Measurements from ENCODE around the gene TXLNB.
A peak's percentile ranks its signal among the peaks of the same experiment; 100 is the strongest.

Gene TXLNB

GRCh38 chr6:139325125-139325524 is 33.3 kb upstream of the TXLNB start (continued):
- no peak for TF ChIP-seq ZNF645 (tag by site-specific recombination; IDR thresholded peaks at IDR 0.05)
- no peak for TF ChIP-seq ZNF138 (tag by site-specific recombination; IDR thresholded peaks at IDR 0.05; ENCODE audit: borderline replicate concordance)
- TF ChIP-seq ZNF112 (tag by site-specific recombination; IDR thresholded peaks at IDR 0.05), result no peak
- no peak for TF ChIP-seq ZXDB (tag by site-specific recombination; IDR thresholded peaks at IDR 0.05)
- no peak for TF ChIP-seq ZNF426 (tag by site-specific recombination; IDR thresholded peaks at IDR 0.05)
- no peak for TF ChIP-seq ZNF692 (tag by site-specific recombination; IDR thresholded peaks at IDR 0.05)

DNA sequence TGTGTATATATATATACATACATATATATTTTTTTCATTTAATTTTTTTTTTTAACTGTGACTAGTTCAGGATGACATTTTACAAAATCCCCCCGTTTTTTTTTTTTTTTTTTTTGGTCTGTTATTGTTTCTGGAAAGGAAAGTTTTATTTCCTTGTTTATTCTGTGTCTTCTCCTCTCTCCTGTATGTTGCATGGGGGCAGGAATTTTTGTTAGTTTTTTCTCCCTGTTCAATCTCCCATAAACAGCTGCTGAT is 32.4 kb upstream of the TXLNB start:
- TF ChIP-seq, protein P1, sequence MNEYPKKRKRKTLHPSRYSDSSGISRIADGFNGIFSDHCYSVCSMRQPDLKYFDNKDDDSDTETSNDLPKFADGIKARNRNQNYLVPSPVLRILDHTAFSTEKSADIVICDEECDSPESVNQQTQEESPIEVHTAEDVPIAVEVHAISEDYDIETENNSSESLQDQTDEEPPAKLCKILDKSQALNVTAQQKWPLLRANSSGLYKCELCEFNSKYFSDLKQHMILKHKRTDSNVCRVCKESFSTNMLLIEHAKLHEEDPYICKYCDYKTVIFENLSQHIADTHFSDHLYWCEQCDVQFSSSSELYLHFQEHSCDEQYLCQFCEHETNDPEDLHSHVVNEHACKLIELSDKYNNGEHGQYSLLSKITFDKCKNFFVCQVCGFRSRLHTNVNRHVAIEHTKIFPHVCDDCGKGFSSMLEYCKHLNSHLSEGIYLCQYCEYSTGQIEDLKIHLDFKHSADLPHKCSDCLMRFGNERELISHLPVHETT (tag by site-specific recombination; IDR thresholded peaks at IDR 0.05), result no peak
- TF ChIP-seq ZNF416 (tag by site-specific recombination; IDR thresholded peaks at IDR 0.05), result no peak
- no peak for TF ChIP-seq ZNF76 (tag by site-specific recombination; IDR thresholded peaks at IDR 0.05; ENCODE audit: borderline replicate concordance, low read depth)
- TF ChIP-seq ZNF585B (tag by site-specific recombination; IDR thresholded peaks at IDR 0.05), result no peak
- no peak for TF ChIP-seq ZNF112 (tag by site-specific recombination; IDR thresholded peaks at IDR 0.05)
- TF ChIP-seq, protein P2, sequence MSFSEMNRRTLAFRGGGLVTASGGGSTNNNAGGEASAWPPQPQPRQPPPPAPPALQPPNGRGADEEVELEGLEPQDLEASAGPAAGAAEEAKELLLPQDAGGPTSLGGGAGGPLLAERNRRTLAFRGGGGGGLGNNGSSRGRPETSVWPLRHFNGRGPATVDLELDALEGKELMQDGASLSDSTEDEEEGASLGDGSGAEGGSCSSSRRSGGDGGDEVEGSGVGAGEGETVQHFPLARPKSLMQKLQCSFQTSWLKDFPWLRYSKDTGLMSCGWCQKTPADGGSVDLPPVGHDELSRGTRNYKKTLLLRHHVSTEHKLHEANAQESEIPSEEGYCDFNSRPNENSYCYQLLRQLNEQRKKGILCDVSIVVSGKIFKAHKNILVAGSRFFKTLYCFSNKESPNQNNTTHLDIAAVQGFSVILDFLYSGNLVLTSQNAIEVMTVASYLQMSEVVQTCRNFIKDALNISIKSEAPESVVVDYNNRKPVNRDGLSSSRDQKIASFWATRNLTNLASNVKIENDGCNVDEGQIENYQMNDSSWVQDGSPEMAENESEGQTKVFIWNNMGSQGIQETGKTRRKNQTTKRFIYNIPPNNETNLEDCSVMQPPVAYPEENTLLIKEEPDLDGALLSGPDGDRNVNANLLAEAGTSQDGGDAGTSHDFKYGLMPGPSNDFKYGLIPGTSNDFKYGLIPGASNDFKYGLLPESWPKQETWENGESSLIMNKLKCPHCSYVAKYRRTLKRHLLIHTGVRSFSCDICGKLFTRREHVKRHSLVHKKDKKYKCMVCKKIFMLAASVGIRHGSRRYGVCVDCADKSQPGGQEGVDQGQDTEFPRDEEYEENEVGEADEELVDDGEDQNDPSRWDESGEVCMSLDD (tag by site-specific recombination; IDR thresholded peaks at IDR 0.05), result no peak
- TF ChIP-seq ZNF624 (tag by site-specific recombination; IDR thresholded peaks at IDR 0.05), result no peak
- no peak for TF ChIP-seq ZSCAN30 (tag by site-specific recombination; IDR thresholded peaks at IDR 0.05)
- no peak for TF ChIP-seq SCRT1 (tag by site-specific recombination; IDR thresholded peaks at IDR 0.05; ENCODE audit: borderline replicate concordance)
- no peak for TF ChIP-seq TCF7L2 (IDR thresholded peaks at IDR 0.05; ENCODE audit: borderline replicate concordance, low read depth, low read length)
- Histone ChIP-seq H3K4me1 (ENCODE audit: control insufficient read depth, insufficient read depth, low read length) (no peaks in the 10 kb centered on the region), H3K36me3 (ENCODE audit: control insufficient read depth in 2 of 2, insufficient read depth in 1 of 2, low read length in 2 of 2) (no peaks in the 10 kb centered on the region), H3K9me3 (ENCODE audit: control insufficient read depth, insufficient read depth, low read depth, low read length) (no peaks in the 10 kb centered on the region), H3K27ac (ENCODE audit: extremely low read depth, low read depth, low read length) (no peak overlapping the region), H3K4me3 (ENCODE audit: low read depth, low read length) (no peak overlapping the region)
- ChIA-PET POLR2A (no interaction called here), CTCF (interaction anchor here (0.6 to 1.7 kb wide), 5 partner anchors 8 to 1425 kb away, joined by 3 to 6 read pairs (median 3); no protein-coding TSS in a partner anchor)

- no peak overlapping the region for H3K27ac ChIP-seq (ENCODE audit: extremely low read depth, low read depth, low read length)
- TF ChIP-seq SP3 (tag by site-specific recombination; IDR thresholded peaks at IDR 0.05), result 0 out of 2 replicates have a peak, but pooled peaks have one; percentile 23
- 0 out of 2 replicates have a peak, but pooled peaks have one; percentile 13 for TF ChIP-seq ZBTB48 (tag by site-specific recombination; IDR thresholded peaks at IDR 0.05)
- no peak for TF ChIP-seq ZNF792 (tag by site-specific recombination; IDR thresholded peaks at IDR 0.05)
- no peak for TF ChIP-seq ZNF341 (tag by site-specific recombination; IDR thresholded peaks at IDR 0.05; ENCODE audit: low read depth)
- 0 out of 2 replicates have a peak, but pooled peaks have one; percentile 11 for TF ChIP-seq ZNF335 (tag by site-specific recombination; conservative IDR thresholded peaks at IDR 0.05)
- TF ChIP-seq ZFP3 (tag by site-specific recombination; IDR thresholded peaks at IDR 0.05; ENCODE audit: low read depth), result no peak
- TF ChIP-seq ZNF621 (tag by site-specific recombination; IDR thresholded peaks at IDR 0.05), result no peak
- TF ChIP-seq SCRT2 (tag by site-specific recombination; IDR thresholded peaks at IDR 0.05), result peak; percentile 23; the same call in 1 of the 2 replicates
- H3K9me3 ChIP-seq (ENCODE audit: control insufficient read depth, insufficient read depth, low read depth, low read length), result no peaks in the 10 kb centered on the region
- no peak overlapping the region for H3K4me3 ChIP-seq (ENCODE audit: low read depth, low read length)
- H3K4me1 ChIP-seq (ENCODE audit: control insufficient read depth, insufficient read depth, low read length), result no peaks in the 10 kb centered on the region
- POLR2A ChIA-PET, result no interaction called here
- H3K36me3 ChIP-seq (ENCODE audit: control insufficient read depth in 2 of 2, insufficient read depth in 1 of 2, low read length in 2 of 2), result no peaks in the 10 kb centered on the region
- CTCF ChIA-PET, result interaction anchor here (0.6 to 1.7 kb wide), 4 partner anchors 9 to 1424 kb away, joined by 3 to 6 read pairs (median 4); no protein-coding TSS in a partner anchor
These were observed 31.9 kb upstream of the TXLNB start for GRCh38 chr6:139323511-139324300.

Measured in HEK293 (cell line).